ENCODE data around the gene TMEM217. TPM values are rescaled to one million over a fixed set of nuclear protein-coding genes. Genes with fewer than 3 reads are reported as not detected.

Gene TMEM217
- total and polyA plus RNA-seq, 2 donors (not counting 1 experiment from before 2014, with no cell fraction given), result 0.73 to 1.2 TPM

GRCh38 chr6:37243131-37243815, 14.7 kb downstream of the TMEM217 start:
- Mint-ChIP-seq H3K27ac (no peak overlapping the region), H3K4me1 (peaks cover 4% of the 10 kb centered on the region), H3K27me3 (peaks cover 6% of the 10 kb centered on the region), H3K4me3 (no peak overlapping the region), H3K9me3 (ENCODE audit: insufficient read depth) (no peaks in the 10 kb centered on the region)
- Histone ChIP-seq H3K4me1 (ENCODE audit: control insufficient read depth in 2 of 2, insufficient read depth in 2 of 2, low read length in 2 of 2) (peaks cover 5 to 6% of the 10 kb centered on the region in 2 donors), H3K36me3 (replicated peaks in 1 of 2; ENCODE audit: control extremely low read depth in 1 of 2, control insufficient read depth in 1 of 2, extremely low read depth in 1 of 2, insufficient read depth in 2 of 2, low read length in 1 of 2) (no peaks in the 10 kb centered on the region), H3K27ac (ENCODE audit: low read length in 2 of 2) (no peak overlapping the region), H4K20me1 (ENCODE audit: control insufficient read depth, insufficient read depth, low read length, poor library complexity, severe bottlenecking) (no peaks in the 10 kb centered on the region), H3K79me2 (ENCODE audit: control insufficient read depth, insufficient read depth, low read length) (no peaks in the 10 kb centered on the region), H3K9me3 (ENCODE audit: control extremely low read depth in 1 of 3, control insufficient read depth in 2 of 3, insufficient read depth in 1 of 3, low read length in 2 of 3) (no peaks in the 10 kb centered on the region), H3K4me2 (replicated peaks; ENCODE audit: low read depth, low read length, poor library complexity, severe bottlenecking) (no peak overlapping the region), H3K27me3 (replicated peaks in 1 of 4; ENCODE audit: control extremely low read depth in 1 of 4, control insufficient read depth in 3 of 4, insufficient read depth in 4 of 4, low read length in 3 of 4) (peaks cover 0 to 3% (median 0%) of the 10 kb centered on the region in 4 experiments), H3K9ac (ENCODE audit: low read length) (no peak overlapping the region), H3K4me3 (ENCODE audit: control extremely low read depth in 1 of 5, extremely low read depth in 1 of 5, insufficient read depth in 1 of 5, low read depth in 2 of 5, low read length in 4 of 5) (no peak overlapping the region), H2AFZ (ENCODE audit: insufficient read depth, low read depth, low read length, poor library complexity, severe bottlenecking) (no peak overlapping the region)
- DNase-seq (no peak), ATAC-seq (ENCODE audit: low read depth) (no peak)
- TF ChIP-seq, protein P1, sequence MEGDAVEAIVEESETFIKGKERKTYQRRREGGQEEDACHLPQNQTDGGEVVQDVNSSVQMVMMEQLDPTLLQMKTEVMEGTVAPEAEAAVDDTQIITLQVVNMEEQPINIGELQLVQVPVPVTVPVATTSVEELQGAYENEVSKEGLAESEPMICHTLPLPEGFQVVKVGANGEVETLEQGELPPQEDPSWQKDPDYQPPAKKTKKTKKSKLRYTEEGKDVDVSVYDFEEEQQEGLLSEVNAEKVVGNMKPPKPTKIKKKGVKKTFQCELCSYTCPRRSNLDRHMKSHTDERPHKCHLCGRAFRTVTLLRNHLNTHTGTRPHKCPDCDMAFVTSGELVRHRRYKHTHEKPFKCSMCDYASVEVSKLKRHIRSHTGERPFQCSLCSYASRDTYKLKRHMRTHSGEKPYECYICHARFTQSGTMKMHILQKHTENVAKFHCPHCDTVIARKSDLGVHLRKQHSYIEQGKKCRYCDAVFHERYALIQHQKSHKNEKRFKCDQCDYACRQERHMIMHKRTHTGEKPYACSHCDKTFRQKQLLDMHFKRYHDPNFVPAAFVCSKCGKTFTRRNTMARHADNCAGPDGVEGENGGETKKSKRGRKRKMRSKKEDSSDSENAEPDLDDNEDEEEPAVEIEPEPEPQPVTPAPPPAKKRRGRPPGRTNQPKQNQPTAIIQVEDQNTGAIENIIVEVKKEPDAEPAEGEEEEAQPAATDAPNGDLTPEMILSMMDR (IDR thresholded peaks at IDR 0.05), result no peak
- TF ChIP-seq EZH2 (IDR thresholded peaks at IDR 0.05; ENCODE audit: borderline replicate concordance, insufficient read depth, low read depth, low read length, poor library complexity, severe bottlenecking), result no peak
- ChIA-PET CTCF (no interaction called here), POLR2A (interaction anchor here (0.6 kb wide), 1 partner anchor 301 kb away, joined by 3 read pairs; no protein-coding TSS in a partner anchor)
- intact Hi-C loops (cut with micrococcal nuclease), result no loop called here
- 90% methylated on average over 5 of the region's 8 CpGs for WGBS (ENCODE audit: insufficient coverage)

GRCh38 chr6:37242429-37243052, 15.4 kb downstream of the TMEM217 start:
- Histone ChIP-seq H3K4me3 (ENCODE audit: control extremely low read depth in 1 of 5, extremely low read depth in 1 of 5, insufficient read depth in 1 of 5, low read depth in 2 of 5, low read length in 4 of 5) (no peak overlapping the region), H3K4me1 (ENCODE audit: control insufficient read depth in 2 of 2, insufficient read depth in 2 of 2, low read length in 2 of 2) (peaks cover 5 to 6% of the 10 kb centered on the region in 2 donors), H3K9me3 (ENCODE audit: control extremely low read depth in 1 of 3, control insufficient read depth in 2 of 3, insufficient read depth in 1 of 3, low read length in 2 of 3) (no peaks in the 10 kb centered on the region), H4K20me1 (ENCODE audit: control insufficient read depth, insufficient read depth, low read length, poor library complexity, severe bottlenecking) (no peaks in the 10 kb centered on the region), H3K4me2 (replicated peaks; ENCODE audit: low read depth, low read length, poor library complexity, severe bottlenecking) (no peak overlapping the region), H3K27me3 (replicated peaks in 1 of 4; ENCODE audit: control extremely low read depth in 1 of 4, control insufficient read depth in 3 of 4, insufficient read depth in 4 of 4, low read length in 3 of 4) (no peaks in the 10 kb centered on the region), H3K79me2 (ENCODE audit: control insufficient read depth, insufficient read depth, low read length) (no peaks in the 10 kb centered on the region), H3K9ac (ENCODE audit: low read length) (no peak overlapping the region), H3K27ac (ENCODE audit: low read length in 2 of 2) (no peak overlapping the region), H2AFZ (ENCODE audit: insufficient read depth, low read depth, low read length, poor library complexity, severe bottlenecking) (no peak overlapping the region), H3K36me3 (replicated peaks in 1 of 2; ENCODE audit: control extremely low read depth in 1 of 2, control insufficient read depth in 1 of 2, extremely low read depth in 1 of 2, insufficient read depth in 2 of 2, low read length in 1 of 2) (no peaks in the 10 kb centered on the region)
- H3K4me1 Mint-ChIP-seq, result peaks cover 4% of the 10 kb centered on the region
- POLR2A ChIA-PET, result no interaction called here
- H3K27me3 Mint-ChIP-seq, result peaks cover 6% of the 10 kb centered on the region
- ATAC-seq (ENCODE audit: low read depth) (no peak), DNase-seq (no peak)
- intact Hi-C loops (cut with micrococcal nuclease), result no loop called here
- H3K4me3 Mint-ChIP-seq, result no peak overlapping the region
- no peak for TF ChIP-seq EZH2 (IDR thresholded peaks at IDR 0.05; ENCODE audit: borderline replicate concordance, insufficient read depth, low read depth, low read length, poor library complexity, severe bottlenecking)
- TF ChIP-seq, protein P1 (IDR thresholded peaks at IDR 0.05), result no peak
- WGBS (ENCODE audit: insufficient coverage), result no CpG with 5 or more reads among the region's 1 CpG
- CTCF ChIA-PET, result interaction anchor here (0.7 kb wide), 1 partner anchor 217 kb away, joined by 4 read pairs; no protein-coding TSS in a partner anchor
- no peaks in the 10 kb centered on the region for H3K9me3 Mint-ChIP-seq (ENCODE audit: insufficient read depth)
- H3K27ac Mint-ChIP-seq, result no peak overlapping the region

Data from B cell (primary cell).